ENCODE measurements around the gene CNTFR. TPM values are rescaled to one million over a fixed set of nuclear protein-coding genes. Genes with fewer than 3 reads are reported as not detected.

The CNTFR gene
- total and polyA plus RNA-seq, 7 experiments from 2014 or later, result not detected

DNA sequence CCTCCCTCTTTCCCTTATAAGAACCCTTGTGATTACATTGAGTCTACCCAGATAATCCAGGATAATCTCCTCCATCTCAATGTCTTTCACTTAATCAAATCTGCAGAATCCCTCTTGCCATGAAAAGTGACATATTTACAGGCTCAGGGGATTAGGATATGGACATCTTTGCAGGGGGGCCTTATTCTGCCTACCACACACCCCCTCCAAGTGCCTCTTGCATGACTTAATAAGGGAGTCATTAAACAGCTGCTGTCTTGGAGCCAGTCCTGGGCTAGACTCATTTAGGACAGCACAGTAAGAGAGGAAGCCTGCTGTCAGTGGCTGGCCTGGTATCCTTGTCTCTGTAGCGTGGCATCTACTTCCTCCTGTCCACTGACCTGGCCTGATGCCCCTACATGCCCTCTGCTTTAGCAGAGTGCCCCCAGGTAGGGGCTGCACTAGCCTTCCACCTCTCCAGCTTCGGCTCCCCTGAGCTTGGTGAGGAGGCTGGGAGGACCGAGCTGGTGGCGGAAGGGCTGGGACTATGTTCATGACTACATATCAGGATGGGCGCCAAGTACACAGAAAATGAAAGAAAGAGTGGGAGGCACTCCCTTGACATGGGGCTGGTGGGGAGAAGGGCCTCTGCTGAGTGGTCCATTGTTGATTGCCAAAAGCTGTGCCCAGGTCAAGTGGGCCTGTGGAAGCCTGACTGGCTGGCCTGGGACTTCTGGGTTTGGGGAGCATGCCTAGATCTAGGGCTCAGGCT is 84.0 kb downstream of the CNTFR start:
- ATAC-seq (no peak), DNase-seq (no peak)
- Histone ChIP-seq H3K27me3 (ENCODE audit: control insufficient read depth in 2 of 2, insufficient read depth in 2 of 2, low read length in 2 of 2) (no peaks in the 10 kb centered on the region), H3K27ac (ENCODE audit: low read depth, low read length) (no peak overlapping the region), H3K9me3 (ENCODE audit: control insufficient read depth in 2 of 3, low read length in 3 of 3) (no peaks in the 10 kb centered on the region), H3K4me3 (ENCODE audit: low read length) (no peak overlapping the region), H3K4me1 (ENCODE audit: control insufficient read depth in 2 of 2, insufficient read depth in 2 of 2, low read length in 2 of 2) (no peaks in the 10 kb centered on the region), H3K36me3 (ENCODE audit: control insufficient read depth in 2 of 3, insufficient read depth in 3 of 3, low read length in 3 of 3) (no peaks in the 10 kb centered on the region)
- H3K9me3 Mint-ChIP-seq, result no peaks in the 10 kb centered on the region
- CTCF ChIA-PET, result no interaction called here
- no peak overlapping the region for H3K4me3 Mint-ChIP-seq
- peaks cover 0 to 1% (median 0%) of the 10 kb centered on the region in 7 donors for H3K4me1 Mint-ChIP-seq
- no peak overlapping the region for H3K27ac Mint-ChIP-seq
- H3K27me3 Mint-ChIP-seq, result peaks cover 0 to 4% (median 0%) of the 10 kb centered on the region in 5 donors
- POLR2A ChIA-PET, result interaction anchor here (0.7 kb wide), 1 partner anchor 1955 kb away, joined by 3 read pairs; no protein-coding TSS in a partner anchor
- intact Hi-C loops (cut with micrococcal nuclease), result no loop called here
- no peaks in the 10 kb centered on the region for H3K36me3 Mint-ChIP-seq

DNA sequence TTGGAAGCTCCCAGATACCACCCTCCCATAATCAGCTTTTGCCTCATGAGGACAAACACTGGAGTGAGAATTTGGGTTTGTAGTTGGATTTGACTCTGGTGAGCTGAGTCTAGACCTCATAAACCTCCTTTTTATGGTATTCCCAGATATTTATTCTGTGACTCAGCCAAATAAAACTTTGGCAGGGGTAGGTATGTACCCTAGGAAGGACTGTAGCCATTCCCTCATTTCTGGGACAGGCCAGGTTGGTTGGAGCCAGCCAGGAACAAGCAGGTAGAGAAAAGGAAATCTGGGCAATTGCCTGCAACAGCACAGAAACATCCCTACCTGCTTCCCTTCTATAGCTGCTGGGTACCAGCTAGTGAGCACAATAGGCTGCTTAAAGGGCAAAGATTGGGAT is 86.1 kb downstream of the CNTFR start:
- H3K36me3 Mint-ChIP-seq, result no peaks in the 10 kb centered on the region
- H3K4me3 Mint-ChIP-seq, result no peak overlapping the region
- no peaks in the 10 kb centered on the region for H3K36me3 ChIP-seq (ENCODE audit: control insufficient read depth in 2 of 3, insufficient read depth in 3 of 3, low read length in 3 of 3)
- ChIA-PET POLR2A (interaction anchor here (0.6 kb wide), 1 partner anchor 171 kb away, joined by 3 read pairs; no protein-coding TSS in a partner anchor), CTCF (interaction anchor here (1.3 to 1.6 kb wide), 2 partner anchors 63 to 100 kb away, joined by 3 to 7 read pairs; no protein-coding TSS in a partner anchor)
- H3K27ac Mint-ChIP-seq, result no peak overlapping the region
- H3K9me3 ChIP-seq (ENCODE audit: control insufficient read depth in 2 of 3, low read length in 3 of 3), result no peaks in the 10 kb centered on the region
- peaks cover 0 to 2% (median 0%) of the 10 kb centered on the region in 7 donors for H3K4me1 Mint-ChIP-seq
- no peaks in the 10 kb centered on the region for H3K4me1 ChIP-seq (ENCODE audit: control insufficient read depth in 2 of 2, insufficient read depth in 2 of 2, low read length in 2 of 2)
- DNase-seq (no peak), ATAC-seq (no peak)
- peaks cover 0 to 11% (median 0%) of the 10 kb centered on the region in 5 donors for H3K27me3 Mint-ChIP-seq
- intact Hi-C loops (cut with micrococcal nuclease), result no loop called here
- H3K27ac ChIP-seq (ENCODE audit: low read depth, low read length), result no peak overlapping the region
- H3K4me3 ChIP-seq (ENCODE audit: low read length), result no peak overlapping the region
- H3K9me3 Mint-ChIP-seq, result no peaks in the 10 kb centered on the region
- no peaks in the 10 kb centered on the region for H3K27me3 ChIP-seq (ENCODE audit: control insufficient read depth in 2 of 2, insufficient read depth in 2 of 2, low read length in 2 of 2)

DNA sequence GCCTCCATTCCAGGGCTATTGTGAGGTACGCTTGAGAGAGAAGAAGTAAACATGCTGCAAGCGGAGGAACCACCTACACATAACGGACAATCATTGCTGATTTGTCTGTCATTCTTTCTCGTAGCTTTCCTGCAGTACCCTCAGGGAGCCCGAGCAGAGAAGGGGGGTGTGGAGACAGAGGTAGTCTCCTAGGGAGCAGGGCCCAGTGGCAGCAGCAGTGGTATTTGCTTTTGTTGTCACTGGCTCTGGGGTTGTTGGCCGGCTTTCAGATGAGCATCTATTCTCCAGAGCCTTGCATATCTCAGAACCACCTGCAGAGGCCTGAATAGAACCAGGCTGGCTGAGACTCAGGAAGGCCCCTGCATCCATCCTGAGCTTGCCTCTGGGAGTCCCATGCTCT is 86.6 kb downstream of the CNTFR start:
- ATAC-seq, result no peak
- H3K27me3 Mint-ChIP-seq, result peaks cover 0 to 12% (median 0%) of the 10 kb centered on the region in 5 donors
- DNase-seq, result no peak
- no peaks in the 10 kb centered on the region for H3K9me3 ChIP-seq (ENCODE audit: control insufficient read depth in 2 of 3, low read length in 3 of 3)
- H3K27ac Mint-ChIP-seq, result no peak overlapping the region
- no peak overlapping the region for H3K4me3 ChIP-seq (ENCODE audit: low read length)
- H3K27ac ChIP-seq (ENCODE audit: low read depth, low read length), result no peak overlapping the region
- POLR2A ChIA-PET, result interaction anchor here (0.6 kb wide), 1 partner anchor 170 kb away, joined by 3 read pairs; no protein-coding TSS in a partner anchor
- intact Hi-C loops (cut with micrococcal nuclease), result no loop called here
- peaks cover 0 to 2% (median 0%) of the 10 kb centered on the region in 7 donors for H3K4me1 Mint-ChIP-seq
- CTCF ChIA-PET, result interaction anchor here (1.2 to 3.3 kb wide), 4 partner anchors 8 to 132 kb away, joined by 3 to 18 read pairs (median 8); no protein-coding TSS in a partner anchor
- no peaks in the 10 kb centered on the region for H3K9me3 Mint-ChIP-seq
- H3K4me3 Mint-ChIP-seq, result no peak overlapping the region
- H3K4me1 ChIP-seq (ENCODE audit: control insufficient read depth in 2 of 2, insufficient read depth in 2 of 2, low read length in 2 of 2), result no peaks in the 10 kb centered on the region
- no peaks in the 10 kb centered on the region for H3K27me3 ChIP-seq (ENCODE audit: control insufficient read depth in 2 of 2, insufficient read depth in 2 of 2, low read length in 2 of 2)
- H3K36me3 Mint-ChIP-seq, result no peaks in the 10 kb centered on the region
- H3K36me3 ChIP-seq (ENCODE audit: control insufficient read depth in 2 of 3, insufficient read depth in 3 of 3, low read length in 3 of 3), result no peaks in the 10 kb centered on the region

DNA sequence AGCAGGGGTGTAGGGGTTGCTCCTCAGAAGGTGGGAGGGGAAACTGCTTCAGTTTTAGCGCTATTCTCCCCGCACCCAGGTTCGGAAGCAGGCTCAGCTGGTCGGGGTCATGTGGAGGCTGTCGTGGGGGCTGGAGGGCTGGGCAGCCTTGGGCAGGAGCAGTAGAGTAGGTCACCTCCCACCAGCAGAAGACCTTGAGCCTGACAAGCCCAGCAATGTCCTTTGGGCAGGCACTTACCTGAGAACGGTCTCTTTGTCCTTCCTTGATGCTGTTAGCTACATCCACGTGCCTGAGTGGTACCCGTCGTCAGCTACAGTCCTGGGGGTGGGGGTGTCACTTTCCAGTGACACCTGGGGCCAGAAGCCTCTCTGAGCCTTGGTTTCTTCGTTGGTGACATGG is 87.1 kb downstream of the CNTFR start:
- intact Hi-C loops (cut with micrococcal nuclease), result no loop called here
- H3K36me3 ChIP-seq (ENCODE audit: control insufficient read depth in 2 of 3, insufficient read depth in 3 of 3, low read length in 3 of 3), result no peaks in the 10 kb centered on the region
- ChIA-PET CTCF (interaction anchor here (1.2 to 3.3 kb wide), 5 partner anchors 9 to 132 kb away, joined by 3 to 18 read pairs (median 10); no protein-coding TSS in a partner anchor), POLR2A (no interaction called here)
- Mint-ChIP-seq H3K27me3 (peaks cover 0 to 16% (median 0%) of the 10 kb centered on the region in 5 donors), H3K27ac (no peak overlapping the region), H3K9me3 (no peaks in the 10 kb centered on the region), H3K36me3 (no peaks in the 10 kb centered on the region), H3K4me1 (peaks cover 0 to 2% (median 0%) of the 10 kb centered on the region in 7 donors), H3K4me3 (no peak overlapping the region)
- no peaks in the 10 kb centered on the region for H3K9me3 ChIP-seq (ENCODE audit: control insufficient read depth in 2 of 3, low read length in 3 of 3)
- no peaks in the 10 kb centered on the region for H3K4me1 ChIP-seq (ENCODE audit: control insufficient read depth in 2 of 2, insufficient read depth in 2 of 2, low read length in 2 of 2)
- no peak overlapping the region for H3K27ac ChIP-seq (ENCODE audit: low read depth, low read length)
- no peaks in the 10 kb centered on the region for H3K27me3 ChIP-seq (ENCODE audit: control insufficient read depth in 2 of 2, insufficient read depth in 2 of 2, low read length in 2 of 2)
- DNase-seq (no peak), ATAC-seq (no peak)
- no peak overlapping the region for H3K4me3 ChIP-seq (ENCODE audit: low read length)

DNA sequence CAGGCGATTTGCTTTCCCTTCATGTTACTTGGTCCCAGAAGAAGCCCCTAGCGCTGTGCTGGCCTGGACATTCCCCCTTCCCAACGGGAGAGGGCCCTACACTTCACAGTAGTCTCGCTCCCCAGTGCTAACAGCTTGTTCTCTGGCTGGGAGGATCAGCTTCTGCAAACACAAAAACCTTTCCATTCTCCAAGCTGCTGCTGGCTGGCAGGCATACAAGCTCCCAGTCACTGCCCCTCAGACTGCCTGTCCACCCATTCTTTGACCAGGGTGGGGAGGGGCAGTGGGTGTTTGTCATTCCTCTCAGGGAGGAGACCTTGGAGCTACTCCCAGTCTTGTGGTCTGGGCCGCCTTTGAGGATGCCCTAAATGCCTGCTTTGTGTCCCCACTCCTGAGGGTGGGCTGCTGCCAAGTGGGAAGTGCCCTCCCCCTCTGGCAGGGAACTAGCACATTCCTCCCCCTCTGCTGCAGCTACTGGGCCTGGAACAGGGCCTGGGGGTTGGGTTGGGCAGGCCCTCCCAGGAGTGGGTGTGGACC is 87.6 kb downstream of the CNTFR start:
- DNase-seq (no peak), ATAC-seq (no peak)
- Histone ChIP-seq H3K27me3 (ENCODE audit: control insufficient read depth in 2 of 2, insufficient read depth in 2 of 2, low read length in 2 of 2) (no peaks in the 10 kb centered on the region), H3K36me3 (ENCODE audit: control insufficient read depth in 2 of 3, insufficient read depth in 3 of 3, low read length in 3 of 3) (no peaks in the 10 kb centered on the region), H3K4me3 (ENCODE audit: low read length) (no peak overlapping the region), H3K9me3 (ENCODE audit: control insufficient read depth in 2 of 3, low read length in 3 of 3) (no peaks in the 10 kb centered on the region), H3K4me1 (ENCODE audit: control insufficient read depth in 2 of 2, insufficient read depth in 2 of 2, low read length in 2 of 2) (no peaks in the 10 kb centered on the region), H3K27ac (ENCODE audit: low read depth, low read length) (no peak overlapping the region)
- H3K4me1 Mint-ChIP-seq, result peaks cover 0 to 2% (median 0%) of the 10 kb centered on the region in 7 donors
- no peaks in the 10 kb centered on the region for H3K9me3 Mint-ChIP-seq
- ChIA-PET CTCF (interaction anchor here (1.2 to 3.3 kb wide), 5 partner anchors 9 to 133 kb away, joined by 3 to 18 read pairs (median 10); no protein-coding TSS in a partner anchor), POLR2A (no interaction called here)
- H3K4me3 Mint-ChIP-seq, result no peak overlapping the region
- H3K27me3 Mint-ChIP-seq, result peaks cover 0 to 19% (median 0%) of the 10 kb centered on the region in 5 donors
- no peak overlapping the region for H3K27ac Mint-ChIP-seq
- H3K36me3 Mint-ChIP-seq, result no peaks in the 10 kb centered on the region
- intact Hi-C loops (cut with micrococcal nuclease), result loop anchor here in 1 of 2 donors (2.0 kb wide), 1 partner anchor 89 kb away; no protein-coding TSS in a partner anchor

Data from naive thymus-derived CD4-positive, alpha-beta T cell (primary cell).